GM21528 (cell line): Measurements from ENCODE around the gene ZBED6.

Experiments used
- ATAC-seq: cut with Tn5 transposase; IDR thresholded peaks from one replicate; pipeline ENCODE4 v1.9.1; 2021; ENCODE audit warnings: mild to moderate bottlenecking, moderate library complexity; ENCODE audit not compliant: unreplicated experiment, low FRiP score

ZBED6 gene

GRCh38 chr1:203839081-203839480, 43.7 kb downstream of the ZBED6 start:
- ATAC-seq: no peak

- no peak for ATAC-seq
Measured at GRCh38 chr1:203840208-203840808, 44.9 kb downstream of the ZBED6 start.

DNA sequence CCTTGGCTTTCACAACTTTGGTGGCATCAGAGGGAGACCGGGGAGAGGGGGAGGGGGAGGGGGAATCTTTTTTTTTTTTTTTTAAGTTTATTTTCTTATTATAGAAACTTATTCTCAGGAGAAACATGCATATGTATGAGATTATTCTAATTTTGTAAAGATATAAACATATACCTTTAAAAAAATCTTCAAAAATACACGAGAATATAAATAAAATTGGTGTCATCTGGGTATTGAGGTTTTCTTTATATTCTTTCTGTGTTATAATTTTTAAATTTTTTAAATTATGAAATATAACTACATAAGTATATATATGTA, 47.1 kb downstream of the ZBED6 start:
- no peak for ATAC-seq

DNA sequence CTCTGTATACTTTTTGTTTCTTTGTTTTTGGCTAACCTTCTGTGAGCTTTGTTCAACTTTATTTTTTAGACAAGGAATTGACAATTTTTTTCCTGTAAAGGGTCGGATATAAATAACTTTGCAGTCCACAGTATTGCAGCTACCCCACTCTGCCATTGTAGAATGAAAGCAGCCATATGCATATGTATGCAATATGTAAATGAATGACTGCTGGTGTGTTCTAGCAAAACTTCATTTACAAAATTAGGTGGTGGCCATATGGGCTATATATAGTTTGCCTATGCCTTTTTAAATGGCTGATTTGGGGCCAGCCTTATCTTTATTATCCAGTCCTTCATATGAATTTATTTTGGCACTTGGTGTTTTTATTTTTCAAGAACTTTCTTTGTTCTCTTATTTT, 48.0 kb downstream of the ZBED6 start:
- ATAC-seq: no peak
